Ovary (tissue), 9 donors: Measurements from ENCODE around the gene PARD3B. TPM values are rescaled to one million over a fixed set of nuclear protein-coding genes. Genes with fewer than 3 reads are reported as not detected.

Source experiments
- DNase-seq, 5 donors: peaks; one replicate each; pipeline ENCODE4 v3.0.0-alpha.2; 2019 to 2020
- H3K27ac ChIP-seq, 2 donors: fragments of 200-600 bp; one replicate each; pipeline versions ENCODE4 v1.5.1 to v1.8.0; 2019 to 2022
- H3K27me3 ChIP-seq: fragments of 200-600 bp; one replicate; pipeline ENCODE4 v1.8.0; 2022
- H3K36me3 ChIP-seq: fragments of 200-600 bp; sonication (generic); one replicate; pipeline ENCODE4 v1.5.1; 2019
- H3K4me1 ChIP-seq: one replicate; pipeline ENCODE4 v1.8.1; 2013; ENCODE audit warnings: mild to moderate bottlenecking, moderate library complexity; ENCODE audit not compliant: insufficient read depth
- H3K4me3 ChIP-seq: fragments of 200-600 bp; sonication (generic); one replicate; pipeline ENCODE4 v1.5.1; 2017
- H3K9me3 ChIP-seq, 2 donors: fragments of 200-600 bp in 1 of 2; sonication (generic) in 1 of 2; one replicate each; pipeline versions ENCODE4 v1.5.1 to v1.8.1; 2013 to 2019; ENCODE audit warnings: mild to moderate bottlenecking in 1 of 2, moderate library complexity in 1 of 2
- CTCF ChIP-seq, 3 donors: fragments of 450-650 bp in 2 of 3; fragments of 200-600 bp in 1 of 3; IDR thresholded peaks; one replicate each; pipeline versions ENCODE4 v1.5.1 to v1.8.0; 2016 to 2022; ENCODE audit warnings: antibody characterized with exemption in 3 of 3, mild to moderate bottlenecking in 1 of 3
- EP300 ChIP-seq: sonication (generic); formaldehyde crosslinking; IDR thresholded peaks from one replicate; pipeline ENCODE4 v1.6.1; 2017; ENCODE audit warnings: antibody characterized with exemption
- POLR2A ChIP-seq: fragments of 450-650 bp; IDR thresholded peaks from one replicate; pipeline ENCODE4 v1.6.1; 2017; ENCODE audit warnings: antibody characterized with exemption, mild to moderate bottlenecking, moderate library complexity
- WGBS, 3 donors: extraction: QIAGEN DNeasy Blood & Tissue Kit in 1 of 3; methylation state at CpG; one replicate each; pipeline versions ENCODE4 v1.1.5 to v1.1.7; 2013 to 2017; 5-methylcytosine and 5-hydroxymethylcytosine counted together
- intact Hi-C, 4 donors: fragments of 100-400 bp; cut with DNase I; formaldehyde crosslinking; loops; one replicate each; pipeline versions ENCODE4 v1.11.0 to v1.15.1; 2022 to 2023
- polyA plus RNA-seq, 2 donors: library from polyadenylated mRNA; stranded (reverse); fragments of 200-250 nt in 1 of 2; fragments of 350-450 nt in 1 of 2; fragmentation: Illumina TruSeq in 1 of 2; extraction: RNeasy Lipid Tissue Mini Kit (QIAGEN cat#74804) in 1 of 2; gene quantifications; one replicate each; pipeline ENCODE4 v1.2.3, GENCODE V29; 2013 to 2014
- total RNA-seq, 7 donors: library from RNA; depleted of rRNA in 2 of 7; stranded (reverse); fragments of >200 nt in 2 of 7; fragmentation: NEBNext Ultra II Directional in 3 of 7; extraction: Animal tissue kit (Norgen Biotek cat#: 25700) in 3 of 7; gene quantifications; one replicate each; pipeline versions ENCODE4 v1.1.0 to v1.2.4, GENCODE V29; 2016 to 2023
- donor health status: DM: no; HTN: no; CAD: no; lungs with moderate emphysema.
- donor health status: DM: no; HTN: no; CAD: no.
- donor health status: Bipolar disorder and iron deficiency.
- donor health status: DM: yes; HTN: yes; CAD: no.
- donor health status: DM: no; HTN: no; CAD: no.
- donor health status: DM: yes; HTN: yes; CAD: no.

PARD3B gene
- total and polyA plus RNA-seq, 9 donors = 8.2 to 46.6 (median 28.7) TPM

DNA sequence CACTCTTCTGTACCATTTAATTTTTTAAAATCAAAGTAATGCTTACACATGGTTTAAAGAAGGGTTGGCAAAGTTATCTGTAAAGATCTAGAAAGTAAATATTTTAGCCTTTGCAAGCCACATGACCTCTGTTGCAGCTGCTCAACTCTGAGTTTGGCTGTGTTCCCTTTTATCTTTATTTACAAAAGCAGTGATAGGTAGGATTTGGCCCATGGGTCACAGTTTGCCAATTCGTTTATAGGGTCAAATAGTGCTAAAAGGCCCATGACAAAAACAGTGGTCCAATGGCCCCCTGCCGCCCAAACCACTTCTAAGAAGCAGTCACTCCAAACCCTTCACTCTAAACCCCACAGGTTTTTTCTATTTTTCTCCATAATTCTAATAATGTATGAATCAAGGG lies 124.8 kb downstream of the PARD3B start:
- intact Hi-C loops = no loop called here
- no peak overlapping the region for H3K27ac ChIP-seq
- 51 to 70% (median 53%) methylated on average over 2 of the region's 2 CpGs for WGBS, 3 donors

GRCh38 chr2:204670756-204671155 lies 125.5 kb downstream of the PARD3B start:
- WGBS, 3 donors = 93 to 95% (median 94%) methylated on average over 4 of the region's 4 CpGs
- no peak for DNase-seq
- Histone ChIP-seq H3K36me3 (no peaks in the 10 kb centered on the region), H3K27ac (no peak overlapping the region), H3K27me3 (no peaks in the 10 kb centered on the region), H3K4me3 (no peak overlapping the region), H3K4me1 (peaks cover 8% of the 10 kb centered on the region), H3K9me3 (no peaks in the 10 kb centered on the region)
- no peak for TF ChIP-seq CTCF (IDR thresholded peaks at IDR 0.05)
- no peak for TF ChIP-seq POLR2A
- intact Hi-C loops = no loop called here

More for the DNA sequence above, 124.8 kb downstream of the PARD3B start:
- H3K4me1 ChIP-seq = peaks cover 14% of the 10 kb centered on the region
- TF ChIP-seq EP300 = no peak
- TF ChIP-seq POLR2A = no peak
- no peak for TF ChIP-seq CTCF (IDR thresholded peaks at IDR 0.05)
- no peak for DNase-seq
- no peaks in the 10 kb centered on the region for H3K9me3 ChIP-seq
- no peak overlapping the region for H3K4me3 ChIP-seq
- no peaks in the 10 kb centered on the region for H3K36me3 ChIP-seq
- no peaks in the 10 kb centered on the region for H3K27me3 ChIP-seq

- H3K4me1 ChIP-seq = peaks cover 7% of the 10 kb centered on the region
- no peak for DNase-seq
- no peak overlapping the region for H3K4me3 ChIP-seq
- H3K36me3 ChIP-seq = no peaks in the 10 kb centered on the region
- H3K27me3 ChIP-seq = no peaks in the 10 kb centered on the region
- no peak for TF ChIP-seq CTCF (IDR thresholded peaks at IDR 0.05)
- TF ChIP-seq EP300 = no peak
- no peak for TF ChIP-seq POLR2A
- 72 to 89% (median 73%) methylated on average over 4 of the region's 4 CpGs for WGBS, 3 donors
- intact Hi-C loops = no loop called here
- no peaks in the 10 kb centered on the region for H3K9me3 ChIP-seq
- no peak overlapping the region for H3K27ac ChIP-seq
Measured at GRCh38 chr2:204672772-204673171, 127.5 kb downstream of the PARD3B start.

- no peaks in the 10 kb centered on the region for H3K36me3 ChIP-seq
- no peaks in the 10 kb centered on the region for H3K9me3 ChIP-seq
- WGBS, 3 donors = 90 to 98% (median 97%) methylated on average over 3 of the region's 3 CpGs
- H3K4me1 ChIP-seq = peaks cover 7% of the 10 kb centered on the region
- H3K4me3 ChIP-seq = no peak overlapping the region
- H3K27ac ChIP-seq = no peak overlapping the region
- TF ChIP-seq POLR2A (no peak), CTCF (IDR thresholded peaks at IDR 0.05) (no peak), EP300 (no peak)
- no peaks in the 10 kb centered on the region for H3K27me3 ChIP-seq
- intact Hi-C loops = no loop called here
- DNase-seq = no peak
Measured at GRCh38 chr2:204673877-204674276, 128.6 kb downstream of the PARD3B start.

DNA sequence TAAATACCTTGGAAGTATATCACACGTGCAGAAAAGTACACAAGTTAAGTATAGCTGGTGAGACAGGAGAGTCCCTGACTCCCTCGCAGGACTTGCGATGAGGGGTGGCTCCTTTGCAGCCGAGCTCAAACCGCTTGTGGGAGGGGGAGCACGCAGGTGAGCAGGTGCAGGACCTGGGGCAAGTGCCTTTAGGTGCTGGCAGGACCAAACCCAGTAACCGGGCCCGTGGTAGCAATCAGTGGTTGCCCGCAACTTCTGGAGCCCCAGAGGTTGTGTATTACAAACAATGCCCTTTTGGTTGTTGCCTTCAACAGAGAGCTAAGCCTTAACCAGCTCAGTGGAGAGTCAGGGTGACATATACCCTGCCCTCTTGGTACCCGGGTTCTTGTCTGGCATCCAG lies 132.8 kb downstream of the PARD3B start:
- H3K4me1 ChIP-seq = peaks cover 1% of the 10 kb centered on the region
- H3K27ac ChIP-seq = no peak overlapping the region
- no peak for DNase-seq
- intact Hi-C loops = no loop called here
- 92 to 97% (median 94%) methylated on average over 10 of the region's 10 CpGs for whole genome bisulfite sequencing, 3 donors
- no peak for TF ChIP-seq POLR2A
- TF ChIP-seq CTCF (IDR thresholded peaks at IDR 0.05) = no peak
- no peak for TF ChIP-seq EP300
- no peaks in the 10 kb centered on the region for H3K27me3 ChIP-seq
- no peak overlapping the region for H3K4me3 ChIP-seq
- no peaks in the 10 kb centered on the region for H3K9me3 ChIP-seq
- H3K36me3 ChIP-seq = no peaks in the 10 kb centered on the region
